Esophagus muscularis mucosa (tissue), 4 donors: ENCODE data around the gene CIDEB. TPM values are rescaled to one million over a fixed set of nuclear protein-coding genes. Genes with fewer than 3 reads are reported as not detected.

Source experiments
- DNase-seq: peaks from one replicate; pipeline ENCODE4 v3.0.0-alpha.2; 2017; ENCODE audit errors: extremely low spot score
- H3K27ac ChIP-seq, 4 donors: fragments of 200-600 bp; sonication (generic); replicated peaks in 1 of 4; 1 replicate in 3 of 4; 2 replicates in 1 of 4; pipeline ENCODE4 v1.5.1; 2016 to 2019; ENCODE audit warnings: mild to moderate bottlenecking in 1 of 4
- H3K27me3 ChIP-seq, 4 donors: fragments of 200-600 bp; sonication (generic); one replicate each; pipeline versions ENCODE4 v1.5.1 to v1.6.0; 2016 to 2019
- H3K36me3 ChIP-seq, 4 donors: fragments of 200-600 bp; sonication (generic); one replicate each; pipeline ENCODE4 v1.5.1; 2016 to 2019
- H3K4me1 ChIP-seq, 4 donors: fragments of 200-600 bp; sonication (generic); one replicate each; pipeline ENCODE4 v1.5.1; 2016 to 2019
- H3K4me3 ChIP-seq, 4 donors: fragments of 200-600 bp; sonication (generic); 1 replicate in 2 of 4; 2 replicates in 2 of 4; pipeline ENCODE4 v1.5.1; 2016 to 2019; ENCODE audit warnings: mild to moderate bottlenecking in 4 of 4, moderate library complexity in 1 of 4
- H3K9me3 ChIP-seq, 4 donors: fragments of 200-600 bp; sonication (generic); 1 replicate in 3 of 4; 2 replicates in 1 of 4; pipeline ENCODE4 v1.5.1; 2016 to 2019
- CTCF ChIP-seq, 3 experiments: fragments of 200-600 bp in 2 of 3; fragments of 450-650 bp in 1 of 3; sonication (generic) in 2 of 3; IDR thresholded peaks; one replicate each; pipeline ENCODE4 v1.5.1; 2017 to 2019; ENCODE audit warnings: antibody characterized with exemption in 3 of 3, mild to moderate bottlenecking in 2 of 3, moderate library complexity in 1 of 3
- EP300 ChIP-seq: sonication (generic); formaldehyde crosslinking; IDR thresholded peaks from one replicate; pipeline ENCODE4 v1.6.1; 2017; ENCODE audit warnings: antibody characterized with exemption
- POLR2A ChIP-seq: fragments of 450-650 bp; IDR thresholded peaks from one replicate; pipeline ENCODE4 v1.6.1; 2017; ENCODE audit warnings: antibody characterized with exemption, moderate library complexity, mild to moderate bottlenecking, low read depth
- POLR2AphosphoS5 ChIP-seq, 2 donors: sonication (generic); formaldehyde crosslinking; IDR thresholded peaks; one replicate each; pipeline ENCODE4 v1.6.1; 2017; ENCODE audit warnings: antibody characterized with exemption in 2 of 2
- WGBS: methylation state at CpG from one replicate; pipeline ENCODE4 v1.1.5; 2018; 5-methylcytosine and 5-hydroxymethylcytosine counted together
- intact Hi-C: fragments of 100-400 bp; cut with DNase I; formaldehyde crosslinking; loops from one replicate; pipeline ENCODE4 v1.15.1; 2023
- total RNA-seq, 4 donors: library from RNA; depleted of rRNA; stranded (reverse); fragments of >200 nt; gene quantifications; one replicate each; pipeline versions ENCODE4 v1.1.0 to v1.2.1, GENCODE V29; 2016

The CIDEB gene
- total RNA-seq, 4 donors from 2014 or later: 6.6 to 12.5 (median 8.1) TPM

- no peaks in the 10 kb centered on the region for H3K9me3 ChIP-seq
- peaks cover 33 to 53% (median 43%) of the 10 kb centered on the region in 4 donors for H3K36me3 ChIP-seq
- intact Hi-C loops: loop anchor here (2.0 kb wide), 1 partner anchor 56 kb away; the partner anchor contains the start of gene TINF2
- peaks cover 19 to 47% (median 34%) of the 10 kb centered on the region in 4 donors for H3K4me1 ChIP-seq
- DNase-seq: no peak
- H3K27me3 ChIP-seq: no peaks in the 10 kb centered on the region
- H3K27ac ChIP-seq: peak overlapping the region; percentile 77 to 88 (median 84)
- TF ChIP-seq POLR2AphosphoS5 (IDR thresholded peaks at IDR 0.05) (no peak), POLR2A (no peak), CTCF (IDR thresholded peaks at IDR 0.05) (no peak), EP300 (no peak)
- peak overlapping the region; percentile 73 to 91 (median 80) for H3K4me3 ChIP-seq
- WGBS: 45% methylated on average over 7 of the region's 7 CpGs
These were observed 8.9 kb downstream of the CIDEB start for GRCh38 chr14:24298892-24299254.

GRCh38 chr14:24297190-24297964 lies 10.4 kb downstream of the CIDEB start:
- H3K4me3 ChIP-seq: no peak overlapping the region
- no peaks in the 10 kb centered on the region for H3K27me3 ChIP-seq
- no peaks in the 10 kb centered on the region for H3K9me3 ChIP-seq
- peak overlapping the region in 2 of 4 donors; percentile 2 to 32 for H3K27ac ChIP-seq
- peaks cover 25 to 51% (median 35%) of the 10 kb centered on the region in 4 donors for H3K36me3 ChIP-seq
- TF ChIP-seq POLR2A: no peak
- TF ChIP-seq CTCF (IDR thresholded peaks at IDR 0.05): peak in 2 of 3 experiments; percentile 16 to 28
- no peak for DNase-seq
- WGBS: 51% methylated on average over 5 of the region's 5 CpGs
- peaks cover 19 to 47% (median 34%) of the 10 kb centered on the region in 4 donors for H3K4me1 ChIP-seq
- intact Hi-C loops: no loop called here

GRCh38 chr14:24296341-24297157 lies 11.2 kb downstream of the CIDEB start:
- TF ChIP-seq POLR2AphosphoS5 (IDR thresholded peaks at IDR 0.05): peak; percentile 18 to 45
- TF ChIP-seq CTCF (IDR thresholded peaks at IDR 0.05): peak; percentile 51 to 68 (median 68)
- no peak for TF ChIP-seq EP300
- TF ChIP-seq POLR2A: no peak
- peaks cover 19 to 46% (median 32%) of the 10 kb centered on the region in 4 donors for H3K4me1 ChIP-seq
- H3K36me3 ChIP-seq: peaks cover 25 to 51% (median 35%) of the 10 kb centered on the region in 4 donors
- H3K27ac ChIP-seq: peak overlapping the region in 1 of 4 donors; percentile 56
- intact Hi-C loops: no loop called here
- 64% methylated on average over 12 of the region's 12 CpGs for WGBS
- no peak overlapping the region for H3K4me3 ChIP-seq
- no peaks in the 10 kb centered on the region for H3K9me3 ChIP-seq
- no peaks in the 10 kb centered on the region for H3K27me3 ChIP-seq
- DNase-seq: no peak

- H3K36me3 ChIP-seq: peaks cover 31 to 70% (median 54%) of the 10 kb centered on the region in 4 donors
- WGBS: 90% methylated on average over 2 of the region's 2 CpGs
These were observed 14.3 kb downstream of the CIDEB start for GRCh38 chr14:24293525-24293924.

More at GRCh38 chr14:24293525-24293924, 14.3 kb downstream of the CIDEB start:
- H3K4me1 ChIP-seq: peaks cover 1 to 19% (median 7%) of the 10 kb centered on the region in 4 donors
- no peak for DNase-seq
- H3K27me3 ChIP-seq: no peaks in the 10 kb centered on the region
- H3K4me3 ChIP-seq: no peak overlapping the region
- H3K27ac ChIP-seq: no peak overlapping the region
- intact Hi-C loops: no loop called here
- TF ChIP-seq POLR2AphosphoS5 (IDR thresholded peaks at IDR 0.05) (no peak), POLR2A (no peak)
- no peaks in the 10 kb centered on the region for H3K9me3 ChIP-seq
